HepG2 (cell line): ENCODE measurements around the gene STK4. TPM values are rescaled to one million over a fixed set of nuclear protein-coding genes. Genes with fewer than 3 reads are reported as not detected.

ENCODE experiments used
- ATAC-seq: fragments of 200-7000 bp; cut with Tn5 transposase; 3 replicates; pipeline ENCODE4 v1.9.1; 2020; ENCODE audit warnings: mild to moderate bottlenecking, moderate library complexity
- BruUV-seq: library from RNA; stranded (reverse); fragments of 400-500 nt; replicated peaks from 2 replicates; lab custom pipeline; 2021; lab: Mats Ljungman, UMichigan
- CTCF ChIA-PET: fragments of 300-600 bp; formaldehyde crosslinking; extraction: SDS; loops from one replicate; lab custom pipeline; 2021; ENCODE audit warnings: low total read pairs, inconsistent platforms, low intra/inter-chr PET ratio; lab: Yijun Ruan, JAX
- POLR2A ChIA-PET: fragments of 350-600 bp; sonication (Branson Sonifier 250); formaldehyde crosslinking; loops from one replicate; lab custom pipeline; 2020; ENCODE audit warnings: antibody characterized with exemption, inconsistent platforms; lab: Yijun Ruan, JAX
- DNase-seq: peaks from one replicate; pipeline ENCODE4 v3.0.0-alpha.2; 2015; ENCODE audit warnings: low spot score
- FAIRE-seq: peaks from 3 replicates; lab custom pipeline; 2011; peaks lifted over from hg19 to GRCh38; lab: Jason Lieb, UNC
- H2AFZ ChIP-seq: one replicate; pipeline ENCODE4 v1.6.1; 2011; ENCODE audit warnings: low read length, inconsistent platforms
- H3K27ac ChIP-seq: fragments of 300-600 bp; 3 replicates; pipeline ENCODE4 v1.8.0; 2011; ENCODE audit warnings: mixed run types, mild to moderate bottlenecking, mixed read lengths, low read length, inconsistent platforms; ENCODE audit not compliant: insufficient read depth; ENCODE audit errors: extremely low read length
- H3K27me3 ChIP-seq, 2 experiments: fragments of 200-600 bp in 1 of 2; 2 replicates in 1 of 2; 3 replicates in 1 of 2; pipeline versions ENCODE4 v1.6.0 to v1.8.0; 2011; ENCODE audit warnings: low read length in 2 of 2, mild to moderate bottlenecking in 2 of 2, moderate library complexity in 2 of 2, inconsistent platforms in 1 of 2; ENCODE audit not compliant: insufficient read depth in 2 of 2, control insufficient read depth in 1 of 2
- H3K36me3 ChIP-seq, 2 experiments: fragments of 200-600 bp in 1 of 2; replicated peaks in 1 of 2; 2 replicates in 1 of 2; 3 replicates in 1 of 2; pipeline versions ENCODE4 v1.5.1 to v1.8.0; 2011; ENCODE audit warnings: low read length in 2 of 2, inconsistent platforms in 1 of 2; ENCODE audit not compliant: insufficient read depth in 2 of 2, control insufficient read depth in 1 of 2
- H3K4me1 ChIP-seq: 2 replicates; pipeline ENCODE4 v1.5.1; 2012; ENCODE audit warnings: low read length, inconsistent platforms; ENCODE audit not compliant: insufficient read depth
- H3K4me2 ChIP-seq: 2 replicates; pipeline ENCODE4 v1.6.0; 2011; ENCODE audit warnings: low read depth, low read length, inconsistent platforms
- H3K4me3 ChIP-seq, 3 experiments: fragments of 200-600 bp in 1 of 3; sonication (generic), shearing (Covaris generic) in 1 of 3; replicated peaks in 1 of 3; 2 replicates each; pipeline ENCODE4 v1.5.1; 2011 to 2016; ENCODE audit warnings: low read length in 3 of 3, inconsistent platforms in 2 of 3, low read depth in 2 of 3, mild to moderate bottlenecking in 2 of 3, control low read depth in 1 of 3, mixed read lengths in 1 of 3; ENCODE audit not compliant: insufficient read depth in 1 of 3
- H3K79me2 ChIP-seq: one replicate; pipeline ENCODE4 v1.6.1; 2011; ENCODE audit warnings: low read length, inconsistent platforms; ENCODE audit not compliant: insufficient read depth
- H3K9ac ChIP-seq: 2 replicates; pipeline ENCODE4 v1.6.0; 2011; ENCODE audit warnings: mild to moderate bottlenecking, low read depth, low read length, inconsistent platforms; ENCODE audit not compliant: insufficient read depth
- H3K9me3 ChIP-seq: 2 replicates; pipeline ENCODE4 v1.5.1; 2012; ENCODE audit warnings: mild to moderate bottlenecking, low read length
- H4K20me1 ChIP-seq: 2 replicates; pipeline ENCODE4 v1.6.0; 2011; ENCODE audit warnings: inconsistent platforms, mild to moderate bottlenecking, low read length, moderate library complexity; ENCODE audit not compliant: insufficient read depth
- DRAP1 ChIP-seq: IDR thresholded peaks from 2 replicates; pipeline ENCODE4 v1.6.1; 2016; ENCODE audit warnings: missing genetic modification reagents, missing compliant biosample characterization
- FOXK2 ChIP-seq: fragments of 450-650 bp; IDR thresholded peaks from 2 replicates; pipeline ENCODE4 v1.6.1; 2016
- HNF4A ChIP-seq: sonication (generic); formaldehyde crosslinking; IDR thresholded peaks from 2 replicates; pipeline ENCODE4 v1.4.0; 2020; ENCODE audit warnings: missing genetic modification reagents
- SUZ12 ChIP-seq: fragments of 150-350 bp; IDR thresholded peaks from 2 replicates; pipeline ENCODE4 v1.6.1; 2014; ENCODE audit warnings: low read depth, low read length
- ZNF549 ChIP-seq: sonication (generic); formaldehyde crosslinking; IDR thresholded peaks from 2 replicates; pipeline ENCODE4 v1.5.0; 2020; ENCODE audit warnings: missing genetic modification reagents
- ZNF562 ChIP-seq: sonication (generic); formaldehyde crosslinking; IDR thresholded peaks from 2 replicates; pipeline ENCODE4 v1.8.0; 2022; ENCODE audit warnings: missing genetic modification reagents, borderline replicate concordance
- ZNF629 ChIP-seq: sonication (generic); formaldehyde crosslinking; conservative IDR thresholded peaks from 2 replicates; pipeline ENCODE4 v1.5.0; 2020; ENCODE audit warnings: missing genetic modification reagents
- ZNF773 ChIP-seq: sonication (generic); formaldehyde crosslinking; IDR thresholded peaks from 2 replicates; pipeline ENCODE4 v1.4.0; 2020; ENCODE audit warnings: missing genetic modification reagents, borderline replicate concordance
- WGBS: methylation state at CpG from one replicate; pipeline ENCODE4 v1.1.6; 2017; ENCODE audit warnings: low lambda C conversion rate; 5-methylcytosine and 5-hydroxymethylcytosine counted together
- in situ Hi-C: cut with HindIII; loops from 2 replicates; pipeline ENCODE4 v1.10.0; 2017; ENCODE audit warnings: low pct_unique_long_range_greater_than_20kb; ENCODE audit not compliant: extremely low pct_ligation_motif_present
- intact Hi-C: fragments of 100-400 bp; cut with micrococcal nuclease; formaldehyde crosslinking; loops from one replicate; pipeline ENCODE4 v1.10.0; 2022; ENCODE audit not compliant: unreplicated experiment
- polyA plus RNA-seq, 8 experiments: library from polyadenylated mRNA; depleted of rRNA in 3 of 8; stranded (reverse) in 7 of 8; unstranded in 1 of 8; fragments of >200 nt; fragmentation: Illumina TruSeq in 4 of 8; extraction: Trizol in 4 of 8; gene quantifications; 2 replicates each; pipeline versions ENCODE4 v1.2.1 to v1.2.3, GENCODE V29; 2011 to 2016; ENCODE audit warnings: low read depth in 4 of 8, missing spikeins in 1 of 8, mixed read lengths in 1 of 8; ENCODE audit not compliant: insufficient read depth in 1 of 8
- total RNA-seq, 5 experiments: library from RNA; depleted of rRNA; stranded (reverse); fragments of >200 nt; fragmentation: Illumina TruSeq; extraction: Trizol; gene quantifications; 2 replicates each; pipeline ENCODE4 v1.2.3, GENCODE V29; 2016; ENCODE audit warnings: low read depth in 1 of 5

Gene STK4
- total and polyA plus RNA-seq, 2 of the 13 experiments (the other 11 are each of a cell fraction or from before 2014, with no cell fraction given): 25.6 to 38.3 TPM

GRCh38 chr20:45092898-45093297 is 126.6 kb downstream of the STK4 start (continued):
- no peak for TF ChIP-seq ZNF773 (CRISPR knock-in tag)
- no peak for TF ChIP-seq SUZ12
- TF ChIP-seq ZNF549: no peak
- no peak for TF ChIP-seq HNF4A (CRISPR knock-in tag)
- TF ChIP-seq FOXK2: no peak
- TF ChIP-seq DRAP1 (CRISPR knock-in tag): no peak

GRCh38 chr20:45094201-45094600 is 127.9 kb downstream of the STK4 start:
- Histone ChIP-seq H3K27ac (no peak overlapping the region), H3K4me3 (no peak overlapping the region), H3K36me3 (no peaks in the 10 kb centered on the region), H3K27me3 (0 out of 5 replicates have a peak, but pooled peaks cover 0 to 7% of the 10 kb centered on the region in 2 experiments), H3K4me1 (no peaks in the 10 kb centered on the region), H3K4me2 (no peak overlapping the region), H3K9me3 (no peaks in the 10 kb centered on the region), H2AFZ (no peak overlapping the region), H3K9ac (no peak overlapping the region), H3K79me2 (no peaks in the 10 kb centered on the region), H4K20me1 (no peaks in the 10 kb centered on the region)
- in situ Hi-C loops (loop anchor here (10.0 kb wide), 1 partner anchor 49 kb away; no protein-coding TSS in a partner anchor), intact Hi-C loops (no loop called here)
- FAIRE-seq (no peak), ATAC-seq (no peak), DNase-seq (no peak)
- WGBS: 55% methylated on average over 2 of the region's 2 CpGs
- TF ChIP-seq ZNF629 (peak; percentile 40), ZNF562 (CRISPR knock-in tag) (no peak)
- no TSS peak for BruUV-seq
- POLR2A ChIA-PET: no interaction called here
- CTCF ChIA-PET: interaction anchor here (2.2 to 3.0 kb wide), 2 partner anchors 13 to 83 kb away, joined by 15 to 16 read pairs; no protein-coding TSS in a partner anchor
